ENCODE data around the gene IKBKG.
A peak's percentile ranks its signal among the peaks of the same experiment; 100 is the strongest.
"Not testable (repeated sequence)": the region's sequence is repeated elsewhere in the genome, so short reads cannot be mapped to it uniquely, and the experiment has no call there.

Gene IKBKG, protein sequence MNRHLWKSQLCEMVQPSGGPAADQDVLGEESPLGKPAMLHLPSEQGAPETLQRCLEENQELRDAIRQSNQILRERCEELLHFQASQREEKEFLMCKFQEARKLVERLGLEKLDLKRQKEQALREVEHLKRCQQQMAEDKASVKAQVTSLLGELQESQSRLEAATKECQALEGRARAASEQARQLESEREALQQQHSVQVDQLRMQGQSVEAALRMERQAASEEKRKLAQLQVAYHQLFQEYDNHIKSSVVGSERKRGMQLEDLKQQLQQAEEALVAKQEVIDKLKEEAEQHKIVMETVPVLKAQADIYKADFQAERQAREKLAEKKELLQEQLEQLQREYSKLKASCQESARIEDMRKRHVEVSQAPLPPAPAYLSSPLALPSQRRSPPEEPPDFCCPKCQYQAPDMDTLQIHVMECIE

DNA sequence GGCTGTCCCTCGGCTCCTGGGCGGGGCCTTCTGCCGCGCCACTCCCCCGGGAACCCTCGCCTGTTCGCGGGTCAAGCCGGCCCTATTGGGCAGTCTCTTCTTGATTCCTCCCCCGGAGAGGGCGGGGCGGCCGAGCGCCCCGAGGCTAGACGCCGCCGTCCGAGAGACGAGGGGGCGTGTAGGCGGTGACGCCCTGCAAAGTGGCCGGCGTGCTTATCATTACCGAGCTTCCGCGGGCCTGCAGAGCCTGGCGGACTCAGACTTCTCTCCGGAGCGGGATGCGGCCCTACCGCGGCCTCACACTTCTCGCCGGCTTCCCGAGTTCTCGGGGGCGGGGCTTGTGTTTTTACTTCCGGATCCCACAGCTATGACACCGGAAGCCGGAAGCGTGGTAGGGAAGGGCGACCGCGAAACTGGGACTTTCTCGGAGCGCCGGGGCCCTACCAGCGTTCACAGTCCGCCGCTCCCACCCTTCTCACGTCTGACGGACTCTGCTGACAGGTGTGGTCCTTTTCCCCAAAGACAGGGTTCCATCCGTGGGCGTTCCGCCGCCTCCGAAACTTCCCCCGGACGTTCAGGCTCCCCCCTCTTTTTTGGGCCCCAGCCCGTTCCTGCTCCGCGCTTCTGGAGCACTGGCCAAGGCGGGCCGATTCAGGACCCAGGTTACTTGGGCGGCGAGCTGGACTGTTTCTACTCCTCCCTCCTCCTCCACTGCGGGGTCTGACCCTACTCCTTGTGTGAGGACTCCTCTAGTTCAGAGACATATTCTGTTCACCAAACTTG lies at the start of gene IKBKG:
Gene IKBKG, plus strand, starts transcription at position 376 of the 783 bp plus-strand sequence. CDS start 4,383 bp downstream, outside the sequence.
- peak; percentile 80 for DNase-seq

DNA sequence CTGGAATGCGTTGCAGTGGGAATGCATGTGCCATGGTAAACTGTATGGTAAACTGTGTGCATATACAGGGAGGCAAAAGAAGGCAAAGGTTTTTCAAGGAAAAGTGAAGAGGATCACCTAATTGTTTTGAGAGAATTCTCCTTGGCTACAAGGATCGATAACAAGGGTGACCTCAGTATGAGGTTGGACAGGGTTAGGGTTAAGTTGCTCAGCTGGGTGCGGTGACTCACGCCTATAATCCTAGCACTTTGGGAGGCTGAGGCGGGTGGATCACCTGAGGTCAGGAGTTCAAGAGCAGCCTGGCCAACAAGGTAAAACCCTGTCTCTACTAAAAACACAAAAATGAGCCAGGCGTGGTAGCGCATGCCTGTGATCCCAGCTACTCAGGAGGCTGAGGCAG lies 46.0 kb upstream of the IKBKG start:
- not testable (repeated sequence) for DNase-seq

DNA sequence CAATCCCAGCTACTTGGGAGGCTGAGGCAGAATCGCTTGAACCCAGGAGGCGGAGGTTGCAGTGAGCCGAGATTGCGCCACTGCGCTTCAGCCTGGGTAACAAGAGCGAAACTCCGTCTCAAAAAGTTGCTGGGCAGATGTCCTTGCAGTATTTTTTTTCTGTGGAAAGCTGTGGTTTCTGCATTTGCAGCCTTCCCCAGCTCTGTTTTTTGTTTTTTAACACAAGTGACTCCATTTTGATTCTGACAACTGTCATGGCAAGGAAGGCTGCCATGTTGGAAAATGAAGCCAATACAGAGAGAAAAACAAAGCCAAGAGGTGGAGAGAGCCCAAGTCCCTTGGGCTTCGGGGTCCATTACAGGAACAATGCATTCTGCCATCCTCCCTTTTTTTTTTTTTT lies 45.3 kb upstream of the IKBKG start:
- no peak for DNase-seq

DNA sequence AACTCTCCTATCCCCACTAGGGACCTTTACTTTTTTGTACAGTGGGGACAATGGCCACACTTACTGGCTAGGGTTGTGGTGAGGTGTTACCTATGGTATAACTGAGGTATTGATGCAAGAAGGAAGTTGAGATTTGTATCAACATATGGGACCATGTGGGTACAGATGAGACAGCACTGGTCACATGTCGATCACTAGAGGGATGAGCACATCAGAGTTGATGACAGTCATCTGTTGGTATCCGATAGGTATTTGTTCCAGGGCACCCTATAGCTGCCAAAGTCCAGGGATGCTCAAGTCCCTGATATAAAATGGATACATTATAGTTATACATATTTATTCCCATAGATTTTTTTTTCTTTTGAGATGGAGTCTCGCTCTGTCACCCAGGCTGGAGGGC lies 44.4 kb upstream of the IKBKG start:
- DNase-seq = no peak

DNA sequence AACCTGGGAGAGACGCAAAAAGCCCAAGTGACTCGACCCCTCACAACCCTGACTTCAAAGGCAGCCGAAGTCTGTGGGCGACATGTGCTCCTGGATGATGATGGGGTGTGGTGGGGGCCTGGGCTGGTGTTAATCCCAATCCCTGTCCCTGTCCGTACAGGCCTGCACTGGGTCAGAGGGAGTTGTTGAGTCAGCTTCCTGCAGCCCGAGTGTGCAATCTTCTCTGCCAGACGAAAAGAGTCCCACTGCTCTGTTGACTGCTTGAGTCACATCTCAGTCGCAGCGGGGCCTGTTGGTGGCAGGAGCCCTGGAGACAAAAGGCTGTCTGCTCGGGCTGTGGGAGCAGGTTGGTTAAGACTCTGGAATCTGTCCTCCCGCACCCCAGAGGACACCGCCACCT lies 41.7 kb upstream of the IKBKG start:
- no peak for DNase-seq

DNA sequence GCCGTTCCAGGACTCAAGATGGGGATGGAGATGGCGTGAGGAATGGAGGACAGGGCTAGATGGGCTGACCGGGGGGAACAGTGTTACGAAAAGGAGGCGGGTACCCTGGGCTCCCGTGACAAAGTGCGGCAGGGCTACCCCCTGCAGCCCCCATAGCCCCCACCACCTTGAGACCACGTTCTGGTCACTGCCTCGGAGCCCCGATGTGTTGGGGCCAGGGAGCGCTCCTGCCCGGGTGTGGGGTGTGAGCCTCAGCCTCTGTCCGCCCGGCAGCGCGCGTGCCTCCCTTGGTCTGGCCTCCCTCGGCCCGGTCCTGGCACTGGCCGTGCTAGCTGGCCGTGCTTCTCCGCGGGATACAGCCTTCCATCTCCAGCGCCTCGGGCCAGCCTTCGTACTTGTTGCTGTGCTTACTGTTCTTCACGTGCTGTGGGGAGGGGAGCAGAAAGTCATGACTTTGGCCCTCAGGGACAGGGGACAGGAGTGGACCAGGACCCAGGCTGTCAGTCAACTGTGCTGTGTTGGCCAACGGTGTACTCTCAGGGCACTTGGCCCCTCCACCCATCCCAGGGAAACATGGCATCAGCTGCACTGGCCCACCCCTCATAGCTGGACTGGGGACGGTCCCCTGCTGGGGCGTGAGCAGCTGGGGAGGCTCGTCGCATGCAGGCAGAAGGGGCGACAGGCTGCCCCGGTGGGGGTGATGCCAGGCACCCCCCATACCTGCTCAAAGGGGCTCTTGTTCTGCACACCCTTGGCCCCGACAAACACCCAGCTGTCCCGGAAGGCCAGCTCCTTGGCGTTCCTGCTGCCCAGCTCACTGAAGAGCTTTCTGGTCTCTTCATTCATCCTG lies 40.7 kb upstream of the IKBKG start:
- DNase-seq = no peak

DNA sequence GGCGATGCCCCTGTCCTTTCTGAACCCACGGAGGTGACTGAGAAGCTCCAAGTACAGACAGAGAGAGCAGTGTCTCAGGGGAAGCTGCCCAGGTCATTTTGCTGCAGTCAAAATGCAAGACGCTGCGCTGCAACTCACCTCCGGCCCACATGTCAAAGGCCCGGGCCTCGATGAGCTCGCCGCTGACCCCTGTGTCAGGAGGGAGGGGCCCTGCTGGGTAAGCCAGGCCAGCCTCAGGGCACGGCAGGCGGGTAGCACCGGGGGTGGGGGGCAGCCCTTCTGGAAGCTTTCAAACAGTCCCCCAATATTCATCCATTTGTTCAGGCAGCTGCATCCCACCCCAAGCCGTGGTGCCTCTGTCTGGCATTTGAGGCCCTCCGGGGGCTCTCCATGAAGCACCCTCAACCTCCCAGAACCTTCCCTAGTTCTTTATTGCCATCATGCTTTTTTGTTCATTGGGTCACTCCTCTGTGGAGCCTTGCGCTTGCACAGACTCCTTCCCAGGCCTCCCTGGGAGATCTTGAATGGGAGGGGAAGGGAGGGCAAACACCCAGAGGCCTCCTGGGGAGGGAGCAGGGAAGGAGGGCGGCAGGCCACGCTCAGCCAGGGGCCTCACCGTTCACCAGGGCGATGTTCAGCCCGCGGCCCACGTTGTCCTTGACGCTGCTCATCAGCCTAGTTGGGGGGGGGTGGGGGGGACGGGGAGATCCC lies 39.6 kb upstream of the IKBKG start:
- no peak for DNase-seq

DNA sequence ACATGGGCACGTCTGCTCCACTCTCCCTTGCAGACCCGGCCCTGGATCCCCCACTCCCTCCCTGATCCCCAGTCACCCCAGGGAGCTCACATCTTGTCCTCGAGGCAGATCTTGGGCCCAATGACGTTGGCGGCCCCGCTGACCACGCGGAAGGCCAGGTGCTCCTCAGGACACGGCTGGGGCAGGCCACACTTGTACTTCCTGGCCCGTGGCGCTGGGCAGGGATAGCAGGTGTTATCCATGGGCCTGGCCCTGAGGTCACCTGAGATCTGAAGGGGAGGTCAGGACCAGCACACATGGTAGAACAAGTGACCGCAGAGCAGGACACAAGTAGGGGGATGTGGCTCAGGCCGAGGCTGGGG lies 39.1 kb upstream of the IKBKG start:
- no peak for DNase-seq

DNA sequence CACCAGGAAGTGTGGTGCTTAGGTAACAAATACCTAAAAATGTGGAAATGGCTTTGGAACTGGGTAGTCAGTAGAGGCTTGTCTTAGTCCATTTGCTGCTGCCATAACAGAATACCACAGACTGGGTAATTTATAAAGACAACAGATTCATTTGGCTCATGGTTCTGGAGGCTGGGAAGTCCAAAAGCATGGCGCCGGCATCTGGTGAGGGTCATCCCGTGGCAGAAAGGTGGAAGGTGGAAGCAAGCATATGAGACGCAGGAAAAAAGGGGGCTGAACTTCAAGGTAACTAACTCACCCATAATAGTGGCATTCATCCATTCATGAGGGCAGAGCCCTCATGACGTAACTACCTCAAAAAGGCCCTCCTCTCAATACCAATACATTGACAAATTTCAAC lies 38.0 kb upstream of the IKBKG start:
- no peak for DNase-seq

DNA sequence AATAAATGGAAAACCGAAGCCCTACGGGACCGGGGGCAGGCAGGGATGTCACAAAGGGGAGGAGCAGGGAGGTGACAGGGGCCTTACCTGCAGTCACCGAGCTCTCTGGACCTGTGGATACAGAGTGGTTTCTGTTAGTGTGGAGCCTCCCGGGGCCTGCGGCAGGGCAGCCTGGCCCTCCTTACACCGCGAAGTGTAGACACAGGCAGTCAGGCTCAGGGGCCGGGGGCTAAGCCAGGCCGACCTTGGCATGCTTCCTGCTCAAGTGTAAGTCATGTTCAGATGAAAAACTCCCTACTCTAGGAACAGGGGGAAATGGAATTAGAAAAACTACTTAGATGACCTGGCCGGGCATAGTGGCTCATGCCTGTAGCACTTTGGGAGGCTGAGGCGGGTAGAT lies 35.7 kb upstream of the IKBKG start:
- DNase-seq = no peak

DNA sequence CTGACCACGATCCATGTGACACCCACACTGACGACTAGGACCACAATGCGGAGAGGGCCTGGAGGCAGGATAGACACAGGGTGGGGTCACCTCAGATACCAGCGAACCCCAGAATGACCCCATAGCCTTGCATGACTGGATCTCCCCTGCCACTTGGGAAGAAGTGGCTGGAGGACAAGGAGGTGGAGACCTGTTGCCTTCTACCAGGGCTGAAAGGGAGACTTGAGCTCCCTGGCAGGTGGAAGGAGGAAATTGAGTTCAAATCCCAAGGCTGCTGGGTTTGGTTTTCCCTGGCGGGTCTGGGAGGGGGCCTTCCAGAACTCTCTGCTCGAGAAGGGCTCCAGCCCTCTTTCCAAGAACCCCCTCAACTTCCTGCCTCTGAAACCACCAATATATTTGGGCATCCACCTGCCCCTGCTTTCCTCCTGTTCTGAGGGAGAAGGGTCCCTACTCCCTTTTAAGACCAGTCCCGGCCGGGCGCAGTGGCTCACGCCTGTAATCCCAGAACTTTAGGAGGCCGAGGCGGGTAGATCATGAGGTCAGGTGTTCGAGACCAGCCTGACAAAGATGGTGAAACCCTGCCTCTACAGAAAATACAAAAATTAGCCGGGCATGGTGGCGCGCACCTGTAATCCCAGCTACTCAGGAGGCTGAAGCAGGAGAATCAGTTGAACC lies 34.4 kb upstream of the IKBKG start:
- DNase-seq = no peak

DNA sequence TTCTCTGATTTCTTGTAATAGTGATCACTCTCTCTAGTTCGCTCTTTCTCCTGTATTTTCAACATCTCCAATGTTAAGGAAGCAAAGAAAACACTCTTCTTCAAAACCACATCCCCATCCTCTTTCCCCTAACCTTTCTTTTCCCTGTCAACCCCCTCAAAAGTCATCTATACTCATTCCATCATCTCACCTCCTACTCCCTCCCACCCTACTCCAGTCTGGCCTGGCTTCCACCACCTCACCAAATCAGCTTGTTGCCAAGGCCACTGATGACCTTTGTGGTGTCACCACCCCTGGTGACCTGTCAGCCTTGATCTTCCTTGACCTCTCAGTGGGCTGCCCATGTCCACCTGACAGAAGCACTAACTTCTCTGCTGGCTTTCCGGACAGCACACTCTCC lies 33.7 kb upstream of the IKBKG start:
- no peak for DNase-seq

DNA sequence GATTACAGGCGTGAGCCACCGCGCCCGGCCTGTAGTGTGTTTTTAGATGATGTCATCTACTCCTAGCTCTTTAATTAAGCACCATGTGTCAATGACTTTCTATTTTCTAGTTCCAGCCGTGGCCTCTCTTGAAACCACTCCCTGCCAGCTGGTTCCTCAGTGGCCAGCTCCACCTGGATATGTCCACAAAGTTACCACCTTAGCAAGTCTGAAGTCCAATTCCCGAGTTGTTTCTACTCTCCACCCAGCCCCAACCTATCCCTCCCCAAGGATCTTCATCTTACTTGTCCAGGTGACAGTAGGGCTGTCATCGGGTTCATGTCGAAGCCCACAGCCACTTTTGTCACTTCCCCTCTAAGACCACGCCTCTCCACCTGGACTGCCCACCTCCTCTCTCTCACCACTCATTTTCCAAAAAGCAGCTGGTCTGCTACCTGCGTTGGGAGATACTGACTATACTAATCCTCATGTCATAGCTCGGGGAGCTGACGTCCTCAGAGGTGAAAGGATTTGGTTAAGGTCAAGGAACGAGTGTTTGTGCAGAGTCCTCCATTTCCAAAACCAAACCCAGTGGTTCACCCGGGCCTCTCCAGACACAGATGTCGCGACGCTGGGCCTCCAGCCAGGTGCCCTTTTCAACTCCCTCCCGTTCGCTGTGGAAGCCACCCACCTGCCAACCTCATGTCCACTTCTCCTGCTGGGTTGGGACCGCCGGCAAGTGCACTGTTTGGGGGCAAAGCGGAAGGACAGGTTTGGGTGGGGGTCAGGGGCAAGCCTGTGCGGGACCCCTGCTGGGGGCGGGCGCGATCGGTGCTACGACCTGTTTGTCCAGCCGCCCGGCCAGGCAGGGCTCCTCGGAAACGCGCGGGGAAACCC lies 32.1 kb upstream of the IKBKG start:
- no peak for DNase-seq

DNA sequence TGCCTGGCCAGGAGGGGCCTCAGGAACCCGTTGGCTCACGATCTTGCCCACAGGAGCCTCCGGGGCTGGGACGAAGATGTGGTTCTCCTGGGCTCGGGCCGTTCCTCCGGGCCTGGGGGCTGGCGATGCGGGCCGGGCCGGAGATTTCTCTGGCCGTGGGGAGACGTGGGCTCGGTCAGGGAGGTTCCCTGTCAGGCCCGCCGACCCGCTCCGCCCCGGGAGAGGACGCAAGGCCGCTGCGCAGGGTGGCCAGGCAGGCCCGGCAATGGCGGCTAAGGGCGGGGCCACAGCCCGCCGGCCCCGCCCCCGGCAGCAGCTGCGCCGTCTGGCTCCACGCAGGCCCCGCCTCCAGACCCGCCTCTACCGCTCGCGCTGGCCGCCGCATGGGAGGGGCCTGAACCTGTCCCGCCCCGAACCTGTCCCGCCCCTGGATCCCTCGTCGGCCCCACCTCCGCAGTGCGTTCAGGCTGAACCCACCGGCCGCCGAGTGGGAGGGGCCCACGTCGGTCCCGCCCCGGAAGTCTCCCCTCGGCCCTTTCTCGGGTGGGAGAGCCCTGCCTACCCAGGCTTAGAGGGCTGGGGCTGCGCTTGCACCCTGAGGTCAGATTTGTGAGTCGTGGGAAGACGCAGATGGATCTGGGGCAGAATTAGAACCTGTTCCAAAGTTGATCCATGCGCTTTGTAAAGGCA lies 31.3 kb upstream of the IKBKG start, which contains the start of gene FAM3A:
Gene FAM3A, minus strand, starts transcription at position 267 of the 690 bp plus-strand sequence. CDS start 460 bp downstream, outside the sequence.
- DNase-seq = peak; percentile 90

DNA sequence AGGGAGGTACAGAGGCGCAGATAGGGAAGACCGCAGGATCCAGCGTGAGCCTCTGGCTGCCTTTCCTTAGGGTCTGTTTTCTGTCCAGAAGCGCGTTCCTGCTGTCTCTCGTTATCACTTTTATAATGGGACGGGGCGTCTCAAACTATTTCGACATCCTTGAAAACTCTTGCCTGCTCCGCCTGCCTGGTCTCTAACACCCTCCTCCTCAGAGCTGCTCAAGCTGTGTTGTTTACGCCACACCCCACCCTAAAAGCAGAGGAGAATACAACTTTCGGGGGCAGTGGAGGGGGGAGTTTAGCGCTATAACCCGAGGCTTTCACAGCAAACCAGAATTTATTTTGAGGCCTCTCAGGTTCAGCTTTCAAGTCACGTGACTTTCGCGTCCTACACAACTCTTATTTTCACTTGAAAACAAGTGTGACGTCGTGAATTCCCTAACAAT lies 30.7 kb upstream of the IKBKG start:
- DNase-seq = no peak

DNA sequence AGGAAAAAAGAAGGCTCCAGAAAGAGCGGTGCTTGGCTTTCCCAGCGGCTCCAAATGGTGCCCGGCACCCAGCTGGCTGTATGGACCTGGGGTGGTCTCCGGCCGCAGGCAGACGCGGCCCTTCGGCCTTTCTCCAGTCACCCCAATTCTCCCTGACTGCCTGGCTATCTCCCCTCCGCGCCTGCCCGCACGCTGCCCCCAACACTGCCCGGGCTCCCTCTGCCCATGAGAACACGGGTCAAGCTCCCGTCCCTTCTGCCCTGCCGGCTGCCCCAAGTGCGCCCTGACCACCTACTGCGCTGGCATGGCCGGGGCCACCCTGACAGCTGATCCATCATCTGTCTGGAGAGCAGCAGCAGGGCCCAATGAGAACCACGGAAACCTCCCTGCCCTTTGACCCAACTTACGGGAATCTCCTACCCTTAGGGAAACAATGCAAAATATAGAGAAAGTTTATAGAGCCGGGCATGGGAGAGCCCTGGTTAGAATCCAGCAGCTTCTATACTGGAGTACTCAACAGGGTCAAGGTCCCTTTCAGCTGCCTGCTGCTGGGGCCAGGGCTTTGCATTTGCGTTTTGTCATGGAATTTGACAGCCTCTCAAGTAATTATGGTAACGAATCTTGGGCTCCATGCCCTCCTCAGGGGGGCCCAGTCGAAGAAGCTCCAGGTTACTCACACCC lies 30.2 kb upstream of the IKBKG start:
- DNase-seq = no peak

DNA sequence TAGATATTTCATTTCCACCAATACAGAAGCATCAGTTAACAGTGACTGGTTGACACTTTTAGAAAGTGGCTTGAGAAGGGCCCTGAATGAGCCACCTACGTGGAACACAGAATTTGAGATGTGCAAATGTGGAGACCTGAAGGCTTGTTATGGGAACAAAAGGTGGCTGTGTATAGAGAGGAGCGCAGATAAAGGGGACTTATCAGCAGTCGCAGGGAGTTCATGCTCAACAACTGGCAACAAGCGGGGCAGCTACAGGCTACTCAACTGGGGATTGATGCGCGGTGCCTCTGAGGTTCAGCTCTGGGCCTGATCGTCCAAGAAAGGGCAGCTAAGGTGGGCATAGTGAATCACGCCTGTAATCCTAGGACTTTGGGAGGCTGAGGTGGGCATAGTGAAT lies 28.0 kb upstream of the IKBKG start:
- no peak for DNase-seq

DNA sequence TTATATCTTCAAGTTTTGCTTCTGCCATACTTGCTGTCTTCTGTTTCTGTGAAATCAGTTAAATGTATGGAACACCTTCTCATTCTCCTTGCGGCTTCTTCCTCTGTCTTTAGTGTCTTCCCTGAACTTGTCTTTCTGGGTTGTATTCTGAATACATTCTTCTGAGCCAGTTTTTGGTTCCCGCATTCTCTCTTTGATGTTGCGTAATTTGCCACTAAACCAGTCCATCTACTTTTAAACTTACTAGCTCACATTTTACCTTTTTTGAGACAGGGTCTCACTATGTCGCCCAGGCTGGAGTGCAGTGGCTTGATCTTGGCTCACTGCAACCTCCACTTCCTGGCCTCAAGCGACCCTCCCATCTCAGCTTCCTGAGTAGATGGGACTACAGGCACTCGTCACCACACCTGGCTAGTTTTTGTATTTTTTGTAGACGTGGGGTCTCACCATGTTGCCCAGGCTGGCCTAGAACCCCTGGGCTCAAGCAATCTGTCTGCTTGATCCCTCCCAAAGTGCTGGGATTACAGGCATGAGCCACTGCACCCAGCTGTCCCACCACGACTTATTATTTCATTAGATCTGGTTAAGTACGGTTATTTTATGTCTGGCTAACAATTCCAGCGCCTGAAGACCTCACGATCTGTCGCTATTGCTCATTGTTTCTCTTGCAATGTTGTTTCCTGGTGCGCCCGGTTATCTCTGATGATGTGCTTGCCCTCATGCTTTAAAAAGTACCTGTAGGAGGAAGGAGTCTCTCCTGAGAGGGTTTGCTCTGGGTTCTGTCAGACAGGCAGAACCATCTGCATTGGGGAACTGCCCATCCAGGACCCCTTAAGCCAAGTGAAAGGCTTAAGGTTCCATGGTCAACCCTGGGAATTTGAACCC lies 21.6 kb upstream of the IKBKG start:
- no peak for DNase-seq

All from stimulated activated CD4-positive, alpha-beta T cell treated with anti-CD3 and anti-CD28 coated beads, Interleukin-12 subunit alpha, Interleukin-12 subunit beta, amount 100 ng/mL, for 4 hours (primary cell).